Osteoblast (primary cell): ENCODE measurements around the gene PRR7. TPM values are rescaled to one million over a fixed set of nuclear protein-coding genes. Genes with fewer than 3 reads are reported as not detected.

ENCODE experiments used
- DNase-seq: peaks from one replicate; pipeline ENCODE4 v3.0.0; 2011; ENCODE audit warnings: low spot score, mixed read lengths; ENCODE audit not compliant: insufficient read length; ENCODE audit errors: missing footprints
- H2AFZ ChIP-seq: 2 replicates; pipeline ENCODE4 v1.6.0; 2011; ENCODE audit warnings: mild to moderate bottlenecking, low read length
- H3K27ac ChIP-seq: 2 replicates; pipeline ENCODE4 v1.5.1; 2011; ENCODE audit warnings: mild to moderate bottlenecking, low read depth, low read length, moderate library complexity
- H3K27me3 ChIP-seq: 2 replicates; pipeline ENCODE4 v1.6.0; 2012; ENCODE audit warnings: mild to moderate bottlenecking, control low read depth, inconsistent platforms, low read length, moderate library complexity; ENCODE audit not compliant: insufficient read depth
- H3K36me3 ChIP-seq: 2 replicates; pipeline ENCODE4 v1.5.1; 2011; ENCODE audit warnings: mild to moderate bottlenecking, low read length, control low read depth, moderate library complexity; ENCODE audit not compliant: insufficient read depth
- H3K4me1 ChIP-seq: 2 replicates; pipeline ENCODE4 v1.5.1; 2011; ENCODE audit warnings: mild to moderate bottlenecking, low read length, control low read depth, moderate library complexity; ENCODE audit not compliant: insufficient read depth
- H3K4me2 ChIP-seq: 2 replicates; pipeline ENCODE4 v1.6.0; 2011; ENCODE audit warnings: mild to moderate bottlenecking, low read length; ENCODE audit not compliant: insufficient read depth
- H3K4me3 ChIP-seq: fragments of 200-600 bp; sonication (generic); 3 replicates; pipeline ENCODE4 v1.5.1; 2012; ENCODE audit warnings: mild to moderate bottlenecking, low read length, inconsistent platforms; ENCODE audit not compliant: insufficient read depth
- H3K79me2 ChIP-seq: 2 replicates; pipeline ENCODE4 v1.6.0; 2012; ENCODE audit warnings: mild to moderate bottlenecking, low read length, control low read depth, inconsistent platforms; ENCODE audit not compliant: insufficient read depth
- H3K9me3 ChIP-seq: 2 replicates; pipeline ENCODE4 v1.5.1; 2011; ENCODE audit warnings: low read depth, low read length, control low read depth
- H4K20me1 ChIP-seq: 2 replicates; pipeline ENCODE4 v1.6.0; 2012; ENCODE audit warnings: mild to moderate bottlenecking, low read length, control low read depth; ENCODE audit not compliant: insufficient read depth
- CTCF ChIP-seq: IDR thresholded peaks from 2 replicates; pipeline ENCODE4 v1.5.1; 2011; ENCODE audit warnings: mild to moderate bottlenecking, low read depth, low read length, moderate library complexity; ENCODE audit errors: extremely low read depth
- total RNA-seq: library from RNA; depleted of rRNA; stranded (reverse); fragments of >200 nt; gene quantifications from 2 replicates; pipeline ENCODE4 v1.2.3, GENCODE V29; 2012

Gene PRR7
- total RNA-seq, 1 donor, result 12.7 TPM

DNA sequence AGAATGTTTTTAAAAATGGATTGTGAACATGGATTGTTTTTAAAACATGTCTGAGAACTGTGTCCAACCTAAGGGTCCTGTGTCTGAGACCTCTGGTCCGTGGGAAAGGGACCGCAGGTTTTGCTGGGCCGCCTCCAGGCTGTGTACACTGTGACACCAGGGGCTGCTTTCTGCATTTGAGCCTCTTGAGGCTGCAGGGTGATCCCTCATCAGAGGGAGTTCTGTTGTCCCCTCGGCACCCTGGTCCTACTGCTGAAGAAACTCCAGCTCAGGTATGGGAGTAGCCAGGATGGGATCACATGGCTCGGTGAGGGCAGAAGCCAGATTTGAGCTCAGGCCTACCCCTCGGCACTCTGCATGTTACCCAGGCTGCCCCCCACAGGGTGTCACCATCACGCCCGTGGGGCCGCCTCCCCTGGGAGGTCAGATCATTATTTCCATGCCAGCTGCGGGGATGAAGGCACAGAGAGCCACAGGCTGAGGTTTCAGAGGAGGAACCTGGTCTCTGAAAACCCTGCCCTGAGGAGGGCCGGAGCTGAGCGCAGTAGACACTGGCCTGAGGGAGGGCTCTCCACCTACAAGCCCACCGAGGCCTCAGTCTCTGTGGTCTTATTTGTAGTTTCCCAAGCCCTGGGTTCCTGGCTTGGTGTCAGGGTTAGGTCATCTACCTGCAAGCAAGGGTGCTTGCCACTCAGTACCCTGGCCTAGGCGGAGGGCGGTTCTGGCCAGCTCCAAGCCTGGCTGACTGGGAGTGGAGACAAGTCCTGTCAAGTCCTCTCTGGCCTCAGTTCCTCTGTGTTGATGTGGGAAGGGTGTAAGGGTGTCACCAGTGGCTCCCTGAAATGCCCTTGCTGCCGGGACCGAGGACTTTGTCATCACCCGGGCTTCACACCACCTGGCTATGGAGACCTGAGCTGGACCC, 2.8 kb downstream of the PRR7 start:
- H3K36me3 ChIP-seq, result peaks cover 7% of the 10 kb centered on the region
- peaks cover 54% of the 10 kb centered on the region for H4K20me1 ChIP-seq
- TF ChIP-seq CTCF, result no peak

DNA sequence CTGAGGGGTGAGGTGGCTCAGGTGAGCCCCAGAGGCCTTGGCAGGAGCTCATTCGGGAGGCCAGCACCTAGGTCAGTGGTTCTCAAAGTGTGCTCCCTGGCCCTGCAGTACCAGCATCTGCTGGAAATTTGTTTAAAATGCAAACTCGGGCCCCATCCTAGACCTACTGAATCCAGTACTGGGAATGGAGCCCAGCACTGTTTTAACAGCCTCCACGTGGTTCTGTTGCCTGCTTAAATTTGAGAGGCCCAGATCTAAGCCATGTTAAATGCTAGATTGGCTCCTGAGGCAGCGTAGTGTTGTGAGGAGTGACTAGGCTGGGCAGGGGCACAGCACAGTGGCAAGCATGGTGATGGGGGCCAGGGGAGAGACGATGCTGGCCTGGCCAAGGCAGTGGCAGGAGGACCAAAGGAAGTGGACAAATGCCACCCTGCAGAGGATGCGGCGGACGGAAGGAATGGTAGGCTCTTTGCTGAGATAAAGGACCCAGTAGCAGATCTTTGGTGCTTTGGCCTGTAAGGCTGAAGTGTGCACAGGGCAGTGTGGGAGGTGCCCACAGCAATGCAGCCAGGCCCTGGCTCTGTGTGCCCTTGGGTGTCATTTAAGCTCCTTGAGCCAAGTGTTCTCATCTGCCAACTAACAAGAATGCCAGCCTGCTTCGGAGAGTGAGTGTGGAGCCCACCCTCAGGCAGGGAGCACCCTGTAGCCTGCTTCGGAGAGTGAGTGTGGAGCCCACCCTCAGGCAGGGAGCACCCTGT, 4.2 kb downstream of the PRR7 start:
- TF ChIP-seq CTCF, result no peak
- Histone ChIP-seq H3K9me3 (no peaks in the 10 kb centered on the region), H3K4me1 (peaks cover 34% of the 10 kb centered on the region), H3K4me3 (no peak overlapping the region), H3K27me3 (no peaks in the 10 kb centered on the region), H4K20me1 (peaks cover 63% of the 10 kb centered on the region), H2AFZ (no peak overlapping the region), H3K4me2 (no peak overlapping the region), H3K79me2 (peaks cover 15% of the 10 kb centered on the region), H3K27ac (no peak overlapping the region), H3K36me3 (peaks cover 7% of the 10 kb centered on the region)
- no peak for DNase-seq

More for the DNA sequence above, 2.8 kb downstream of the PRR7 start:
- Histone ChIP-seq H3K4me2 (no peak overlapping the region), H3K27ac (no peak overlapping the region), H3K27me3 (no peaks in the 10 kb centered on the region), H3K4me3 (no peak overlapping the region), H3K4me1 (peaks cover 26% of the 10 kb centered on the region), H2AFZ (no peak overlapping the region), H3K9me3 (no peaks in the 10 kb centered on the region), H3K79me2 (peaks cover 15% of the 10 kb centered on the region)
- DNase-seq, result no peak

DNA sequence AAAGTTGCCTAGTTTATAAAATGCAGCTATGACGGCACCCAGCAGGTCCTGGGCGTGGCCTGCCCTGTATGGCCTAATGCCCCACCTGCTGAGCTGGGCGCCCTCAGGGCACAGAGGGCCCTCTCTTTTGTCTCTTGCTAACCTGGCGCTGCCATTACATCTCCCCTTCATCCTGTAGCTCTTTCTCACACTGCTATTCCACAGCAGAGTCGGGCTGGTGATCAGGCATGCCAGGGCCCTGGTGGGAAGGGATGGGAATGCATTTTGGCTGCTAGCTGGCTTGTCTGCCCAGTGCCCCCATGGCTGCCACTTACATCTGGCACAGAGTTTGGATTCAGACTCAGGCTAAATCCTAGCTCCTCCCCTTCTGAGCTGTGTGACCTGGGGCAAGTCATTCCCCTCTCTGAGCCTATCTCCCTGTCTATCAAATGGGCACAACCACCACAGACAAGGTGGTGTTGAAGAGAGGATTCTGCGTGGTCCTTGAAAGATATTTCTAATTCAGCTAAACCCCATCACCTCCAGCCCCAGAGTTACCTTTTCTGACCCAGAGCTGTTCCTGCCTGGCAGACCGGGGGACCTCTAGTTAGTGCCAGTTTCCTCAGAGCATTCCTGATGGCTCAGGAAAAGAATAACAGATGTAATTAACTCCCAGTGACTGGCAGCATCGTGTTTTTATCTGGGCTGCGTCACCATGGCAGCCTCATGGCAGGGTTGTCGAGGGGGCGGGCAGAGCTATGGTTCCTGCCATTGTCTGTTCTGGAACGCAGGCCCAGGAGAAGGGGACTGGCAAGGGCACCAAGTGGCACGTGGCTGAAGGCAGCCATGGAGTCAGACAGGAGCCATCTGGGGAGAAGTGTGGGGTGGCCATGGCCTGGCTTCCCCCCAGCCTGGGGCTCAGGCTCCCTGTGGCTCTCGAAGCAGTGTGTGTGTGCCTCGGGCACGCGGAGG, 6.3 kb downstream of the PRR7 start:
- Histone ChIP-seq H3K27ac (no peak overlapping the region), H3K36me3 (peaks cover 18% of the 10 kb centered on the region), H3K4me1 (peaks cover 25% of the 10 kb centered on the region), H3K27me3 (no peaks in the 10 kb centered on the region), H4K20me1 (peaks cover 79% of the 10 kb centered on the region), H3K9me3 (no peaks in the 10 kb centered on the region), H3K4me2 (no peak overlapping the region), H2AFZ (no peak overlapping the region), H3K4me3 (no peak overlapping the region), H3K79me2 (peaks cover 15% of the 10 kb centered on the region)
- TF ChIP-seq CTCF, result no peak
- DNase-seq, result peak; percentile 78
